HepG2 (cell line): ENCODE results near the gene TTC31. TPM values are rescaled to one million over a fixed set of nuclear protein-coding genes. Genes with fewer than 3 reads are reported as not detected.

ENCODE experiments used
- CERS6 ChIP-seq: sonication (generic); formaldehyde crosslinking; IDR thresholded peaks from 2 replicates; pipeline ENCODE4 v1.5.0; 2020; ENCODE audit warnings: missing genetic modification reagents
- CHCHD3 ChIP-seq: sonication (generic); formaldehyde crosslinking; IDR thresholded peaks from 2 replicates; pipeline ENCODE4 v1.8.0; 2022; ENCODE audit warnings: mild to moderate bottlenecking, missing genetic modification reagents, moderate library complexity
- DZIP1 ChIP-seq: sonication (generic); formaldehyde crosslinking; IDR thresholded peaks from 2 replicates; pipeline ENCODE4 v1.5.0; 2020; ENCODE audit warnings: mild to moderate bottlenecking, missing genetic modification reagents
- FOSL2 ChIP-seq: sonication (generic); formaldehyde crosslinking; IDR thresholded peaks from 2 replicates; pipeline ENCODE4 v1.4.0; 2020; ENCODE audit warnings: missing genetic modification reagents
- HBP1 ChIP-seq: IDR thresholded peaks from 2 replicates; pipeline ENCODE4 v1.6.1; 2016; ENCODE audit warnings: low read depth, control low read depth
- KLF9 ChIP-seq: IDR thresholded peaks from 2 replicates; pipeline ENCODE4 v1.6.1; 2016; ENCODE audit warnings: low read depth
- MEIS2 ChIP-seq: sonication (generic); formaldehyde crosslinking; IDR thresholded peaks from 2 replicates; pipeline ENCODE4 v1.9.0; 2021; ENCODE audit warnings: mild to moderate bottlenecking, missing genetic modification reagents
- MTF1 ChIP-seq: sonication (generic); formaldehyde crosslinking; IDR thresholded peaks from 2 replicates; pipeline ENCODE4 v1.5.0; 2020; ENCODE audit warnings: missing genetic modification reagents
- ZBTB39 ChIP-seq: sonication (generic); formaldehyde crosslinking; IDR thresholded peaks from 2 replicates; pipeline ENCODE4 v1.5.0; 2020; ENCODE audit warnings: missing genetic modification reagents
- ZFP1 ChIP-seq: IDR thresholded peaks from 2 replicates; pipeline ENCODE4 v1.6.1; 2016
- ZFP36L1 ChIP-seq: sonication (generic); formaldehyde crosslinking; IDR thresholded peaks from 2 replicates; pipeline ENCODE4 v1.8.0; 2022; ENCODE audit warnings: mild to moderate bottlenecking, missing genetic modification reagents, moderate library complexity
- ZFP90 ChIP-seq: sonication (generic); formaldehyde crosslinking; IDR thresholded peaks from 2 replicates; pipeline ENCODE4 v1.8.0; 2022; ENCODE audit warnings: missing genetic modification reagents, mild to moderate bottlenecking, inconsistent platforms, borderline replicate concordance
- ZNF333 ChIP-seq: sonication (generic); formaldehyde crosslinking; IDR thresholded peaks from 2 replicates; pipeline ENCODE4 v1.4.0; 2020; ENCODE audit warnings: mild to moderate bottlenecking, missing genetic modification reagents, borderline replicate concordance
- ZNF367 ChIP-seq: sonication (generic); formaldehyde crosslinking; IDR thresholded peaks from 2 replicates; pipeline ENCODE4 v1.4.0; 2020; ENCODE audit warnings: missing genetic modification reagents, borderline replicate concordance
- ZNF44 ChIP-seq: sonication (generic); formaldehyde crosslinking; IDR thresholded peaks from 2 replicates; pipeline ENCODE4 v1.5.1; 2020; ENCODE audit warnings: mild to moderate bottlenecking, missing genetic modification reagents
- ZNF574 ChIP-seq: sonication (generic); formaldehyde crosslinking; IDR thresholded peaks from 2 replicates; pipeline ENCODE4 v1.4.0; 2020; ENCODE audit warnings: missing genetic modification reagents
- ZNF691 ChIP-seq: sonication (generic); formaldehyde crosslinking; IDR thresholded peaks from 2 replicates; pipeline ENCODE4 v1.4.0; 2020; ENCODE audit warnings: missing genetic modification reagents, low read depth, mild to moderate bottlenecking, borderline replicate concordance
- polyA plus RNA-seq, 8 experiments: library from polyadenylated mRNA; depleted of rRNA in 3 of 8; stranded (reverse) in 7 of 8; unstranded in 1 of 8; fragments of >200 nt; fragmentation: Illumina TruSeq in 4 of 8; extraction: Trizol in 4 of 8; gene quantifications; 2 replicates each; pipeline versions ENCODE4 v1.2.1 to v1.2.3, GENCODE V29; 2011 to 2016; ENCODE audit warnings: low read depth in 4 of 8, missing spikeins in 1 of 8, mixed read lengths in 1 of 8; ENCODE audit not compliant: insufficient read depth in 1 of 8
- total RNA-seq, 5 experiments: library from RNA; depleted of rRNA; stranded (reverse); fragments of >200 nt; fragmentation: Illumina TruSeq; extraction: Trizol; gene quantifications; 2 replicates each; pipeline ENCODE4 v1.2.3, GENCODE V29; 2016; ENCODE audit warnings: low read depth in 1 of 5

The TTC31 gene
- total and polyA plus RNA-seq, 2 of the 13 experiments (the other 11 are each of a cell fraction or from before 2014, with no cell fraction given), result 28.3 to 39.5 TPM

- TF ChIP-seq ZNF574, result no peak; the same call in 1 of the 2 replicates
- TF ChIP-seq HBP1 (CRISPR knock-in tag), result no peak
- TF ChIP-seq ZNF44, result no peak
- TF ChIP-seq ZNF691 (CRISPR knock-in tag), result 0 out of 2 replicates have a peak, but pooled peaks have one; percentile 32
- TF ChIP-seq ZFP90, result 0 out of 2 replicates have a peak, but pooled peaks have one; percentile 32
- TF ChIP-seq ZFP1, result no peak
- no peak for TF ChIP-seq MTF1 (CRISPR knock-in tag)
- no peak for TF ChIP-seq CERS6 (CRISPR knock-in tag)
- no peak for TF ChIP-seq DZIP1 (CRISPR knock-in tag)
- TF ChIP-seq ZFP36L1 (CRISPR knock-in tag), result peak; percentile 72; the same call in 1 of the 2 replicates
- no peak for TF ChIP-seq CHCHD3
- TF ChIP-seq ZBTB39 (CRISPR knock-in tag), result no peak
- TF ChIP-seq ZNF367 (CRISPR knock-in tag), result no peak
- TF ChIP-seq KLF9 (CRISPR knock-in tag), result 0 out of 2 replicates have a peak, but pooled peaks have one; percentile 28
- TF ChIP-seq MEIS2 (CRISPR knock-in tag), result peak; percentile 11; the same call in 1 of the 2 replicates
- TF ChIP-seq ZNF333 (CRISPR knock-in tag), result no peak; the same call in 1 of the 2 replicates
- TF ChIP-seq FOSL2 (CRISPR knock-in tag), result no peak
Measured at GRCh38 chr2:74496997-74497776, 14.3 kb downstream of the TTC31 start (continued).
